ENCODE data around the gene STX18.
"Not testable (repeated sequence)": the region's sequence is repeated elsewhere in the genome, so short reads cannot be mapped to it uniquely, and the experiment has no call there.

STX18 gene

DNA sequence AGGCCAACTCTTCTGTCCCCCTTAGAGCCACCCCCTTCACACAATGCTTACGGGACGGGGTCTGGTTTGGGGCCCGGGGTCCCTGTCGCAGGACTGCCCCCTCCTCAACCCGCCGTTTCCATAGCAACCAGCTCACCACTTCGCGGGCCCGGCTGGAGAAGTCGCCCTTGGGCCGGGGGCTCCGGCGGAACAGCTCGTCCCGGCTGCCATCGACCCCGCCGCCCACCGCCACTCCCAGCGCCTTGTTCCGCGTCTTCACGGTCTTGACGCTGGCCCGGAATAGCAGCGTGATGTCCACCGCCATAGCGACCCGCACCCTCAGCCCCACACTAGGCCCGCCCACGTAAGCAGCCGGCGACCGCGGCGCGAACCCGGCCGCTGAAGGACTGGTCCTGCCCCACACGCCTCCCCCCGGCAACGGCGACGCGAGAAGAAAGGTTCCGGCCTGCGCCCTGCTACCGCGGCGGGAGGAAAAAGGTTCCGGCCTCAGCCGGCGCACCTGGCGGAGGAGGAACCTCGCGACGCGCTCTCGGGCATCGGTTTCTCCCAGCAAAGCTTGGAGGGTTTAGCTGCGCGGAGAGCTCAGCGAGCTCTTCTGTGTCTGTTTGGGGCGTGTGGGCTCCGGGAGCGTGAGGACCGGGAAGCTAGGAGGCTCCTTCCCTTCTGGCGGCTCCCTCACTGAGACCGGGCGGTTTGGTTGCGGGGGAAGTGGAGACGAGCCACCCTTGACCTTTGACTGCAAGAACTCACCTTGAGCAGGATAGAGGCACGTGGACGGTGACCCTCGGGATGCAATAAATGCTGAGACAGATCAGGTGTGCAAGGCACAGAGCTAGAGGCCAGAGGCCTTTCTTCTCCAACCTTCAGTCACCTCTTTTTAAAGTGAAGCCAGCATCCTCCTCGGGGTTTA, at the start of gene STX18:
Gene STX18, minus strand, starts transcription at position 388 of the 910 bp plus-strand sequence. Its CDS starts 84 bp downstream, at position 304.
- peak; percentile 35 for DNase-seq

DNA sequence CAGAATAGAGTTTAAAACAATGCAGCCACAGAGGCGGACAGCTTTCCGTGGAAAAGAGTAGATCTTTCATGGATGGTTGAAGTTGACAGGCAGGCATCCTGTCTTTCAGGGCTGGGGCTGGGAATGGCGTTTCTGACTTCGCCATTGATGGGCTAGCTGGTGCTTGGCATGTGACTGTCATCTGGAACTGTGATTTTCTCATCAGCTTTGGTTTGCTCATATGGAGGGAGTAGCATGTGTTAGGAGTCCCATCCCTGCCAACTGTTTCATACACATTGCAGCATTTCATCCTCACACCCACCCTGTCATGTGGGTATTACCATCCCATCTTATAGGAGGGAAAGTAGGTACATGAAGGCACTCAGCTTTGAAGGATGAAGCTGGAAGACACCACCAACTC, 49.2 kb upstream of the STX18 start:
- DNase-seq = no peak

DNA sequence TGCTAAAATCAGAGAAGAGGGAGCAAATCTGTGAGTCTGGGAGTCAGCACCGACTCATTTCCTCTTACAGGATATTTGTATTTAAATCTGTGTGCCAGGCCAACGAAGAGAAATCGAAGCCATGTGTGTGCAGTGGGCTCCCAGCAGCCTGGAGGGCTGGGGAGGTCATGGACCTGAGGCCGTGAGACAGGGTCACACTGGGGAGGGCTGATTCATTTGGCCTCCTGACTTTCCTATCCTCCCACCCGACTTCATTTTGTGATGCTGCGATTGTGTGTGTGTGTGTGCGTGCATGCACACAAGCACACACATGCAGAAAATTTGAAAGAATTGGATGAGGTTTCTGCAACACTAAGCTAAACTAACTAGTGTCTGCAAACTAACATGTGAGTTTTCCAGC, 48.7 kb upstream of the STX18 start:
- DNase-seq = no peak

GRCh38 chr4:4585012-4585670, 43.3 kb upstream of the STX18 start:
- DNase-seq = no peak

DNA sequence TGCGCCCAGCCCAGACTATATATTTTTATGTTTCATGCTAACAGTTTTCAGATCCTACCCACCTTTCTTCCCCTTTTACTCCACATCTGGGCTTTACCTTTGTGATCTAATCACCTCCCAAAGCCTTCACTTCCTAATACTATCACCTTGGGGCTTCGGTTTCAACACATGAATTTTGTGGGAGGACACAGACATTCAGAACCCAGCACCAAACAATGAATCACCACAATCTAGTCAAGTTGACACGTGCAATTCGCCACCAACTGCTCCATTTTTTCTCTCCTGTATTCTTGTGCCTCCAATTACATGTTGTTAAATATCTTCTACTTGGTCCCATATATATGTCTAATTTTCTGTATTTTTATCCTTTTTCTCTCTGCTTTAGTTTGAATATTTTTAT, 41.8 kb upstream of the STX18 start:
- no peak for DNase-seq

GRCh38 chr4:4582653-4583052, 40.8 kb upstream of the STX18 start:
- no peak for DNase-seq

DNA sequence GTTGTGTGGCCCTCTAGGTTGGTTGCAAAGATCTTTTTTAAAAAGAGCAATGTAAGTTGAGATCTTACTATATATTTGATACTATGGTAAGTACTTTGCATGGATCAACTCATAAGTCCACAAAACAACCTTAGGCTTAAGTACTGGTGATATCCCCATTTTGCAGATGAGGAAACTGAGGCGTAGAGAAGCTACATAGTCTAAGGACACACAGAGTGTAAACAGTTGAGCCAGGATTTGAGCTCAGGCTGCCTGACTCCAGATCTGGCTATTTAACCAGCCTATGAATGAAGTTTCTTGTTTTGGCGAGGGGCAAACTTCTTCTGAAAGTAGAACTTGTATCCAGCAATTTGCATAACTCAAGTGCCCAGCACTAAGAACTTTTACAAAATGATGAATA, 38.6 kb upstream of the STX18 start:
- no peak for DNase-seq

- no peak for DNase-seq
Observed at GRCh38 chr4:4578981-4579380, 37.1 kb upstream of the STX18 start.

GRCh38 chr4:4577359-4577875, 35.6 kb upstream of the STX18 start:
- DNase-seq = no peak

DNA sequence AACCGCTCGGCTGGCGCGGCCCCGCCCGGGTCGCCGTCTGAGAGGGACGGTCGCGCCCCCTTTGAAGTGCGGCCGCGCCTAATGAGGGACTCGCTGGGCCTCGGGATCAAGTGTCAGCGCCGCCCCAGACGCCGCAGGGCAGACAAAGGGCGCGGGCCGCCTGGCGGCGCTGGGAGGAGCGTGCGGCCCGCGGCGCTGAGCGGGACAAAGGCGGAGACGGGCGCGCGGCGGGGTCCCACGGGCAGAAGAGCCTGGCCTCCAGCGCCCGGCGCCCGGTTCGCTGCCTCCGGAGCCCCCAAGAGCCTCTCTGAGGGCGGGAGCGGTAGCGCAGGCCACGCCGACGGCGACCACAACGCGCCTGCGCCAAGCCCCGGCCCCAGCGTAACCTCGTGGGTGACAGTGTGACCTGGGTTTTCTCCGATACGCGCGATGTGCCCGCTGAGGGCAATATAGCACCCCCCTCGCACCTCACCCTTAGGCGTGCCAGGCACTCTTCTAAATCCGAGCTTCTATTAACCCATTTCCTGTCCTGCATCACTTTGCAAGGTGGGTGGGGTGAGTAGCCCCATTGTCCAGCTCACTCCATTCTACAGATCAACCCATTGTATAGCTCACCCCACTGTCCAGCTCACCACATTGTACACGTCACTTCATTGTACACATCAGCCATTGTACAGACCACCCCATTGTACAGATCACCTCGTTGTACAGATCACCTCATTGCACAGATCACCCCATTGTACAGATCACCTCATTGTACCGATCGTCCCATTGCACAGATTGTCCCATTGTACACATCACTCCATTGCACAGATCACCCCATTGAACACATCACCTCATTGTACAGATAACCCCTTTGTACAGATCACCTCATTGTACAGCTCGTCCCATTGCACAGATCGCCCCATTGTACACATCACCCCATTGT, 33.7 kb upstream of the STX18 start:
- DNase-seq = peak; percentile 42

DNA sequence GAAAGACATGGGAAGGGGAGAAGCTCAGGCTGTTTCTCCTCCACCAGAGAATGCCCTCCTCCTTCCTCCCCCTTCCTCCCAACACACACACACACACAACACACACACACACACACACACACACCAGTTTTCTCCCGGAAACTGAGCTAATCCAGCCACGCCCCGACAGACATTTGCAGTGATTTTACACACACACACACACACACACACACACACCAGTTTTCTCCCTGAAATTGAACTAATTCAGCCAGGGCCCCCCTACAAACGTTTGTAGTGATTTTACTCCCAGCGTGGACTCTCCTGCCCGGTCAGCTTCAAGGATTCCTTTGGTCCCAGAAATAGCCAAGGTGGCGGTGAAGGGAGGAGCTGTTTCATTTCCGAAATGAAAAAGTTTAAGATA, 32.9 kb upstream of the STX18 start:
- no peak for DNase-seq

GRCh38 chr4:4574052-4574451, 32.2 kb upstream of the STX18 start:
- no peak for DNase-seq

DNA sequence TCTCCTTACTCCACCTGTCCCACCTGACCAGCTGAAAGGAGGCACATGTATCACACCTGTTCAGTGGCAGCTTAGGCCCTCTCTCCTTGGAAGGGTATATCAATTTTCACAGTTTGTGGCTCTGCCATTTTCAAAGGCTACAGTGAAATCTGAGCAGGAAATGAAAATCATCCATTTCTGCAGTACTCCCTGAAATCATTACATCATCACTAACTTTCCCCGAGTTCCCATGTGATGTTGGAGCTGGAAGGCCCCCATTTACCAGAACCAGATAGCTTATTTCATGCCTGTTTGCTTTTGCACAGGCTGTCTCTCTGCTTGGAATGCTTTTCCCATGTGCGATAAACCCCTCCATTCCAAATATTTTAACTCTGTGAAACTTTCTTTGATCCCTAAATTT, 31.0 kb upstream of the STX18 start:
- no peak for DNase-seq

DNA sequence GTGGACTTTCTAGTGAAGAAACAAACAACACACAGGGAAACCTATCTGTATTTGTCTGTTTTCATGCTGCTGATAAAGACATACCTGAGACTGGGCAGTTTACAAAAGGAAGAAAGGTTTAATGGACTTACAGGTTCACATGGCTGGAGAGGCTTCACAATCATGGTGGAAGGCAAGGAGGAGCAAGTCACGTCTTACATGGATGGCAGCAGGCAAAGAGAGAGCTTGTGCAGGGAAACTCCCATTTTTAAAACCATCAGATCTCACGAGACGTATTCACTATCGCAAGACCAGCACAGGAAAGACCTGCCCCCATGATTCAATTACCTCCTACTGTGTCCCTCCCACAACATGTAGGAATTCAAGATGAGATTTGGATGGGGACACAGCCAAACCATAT, 28.0 kb upstream of the STX18 start:
- not testable (repeated sequence) for DNase-seq

GRCh38 chr4:4568806-4569427, 27.1 kb upstream of the STX18 start:
- DNase-seq = no peak

DNA sequence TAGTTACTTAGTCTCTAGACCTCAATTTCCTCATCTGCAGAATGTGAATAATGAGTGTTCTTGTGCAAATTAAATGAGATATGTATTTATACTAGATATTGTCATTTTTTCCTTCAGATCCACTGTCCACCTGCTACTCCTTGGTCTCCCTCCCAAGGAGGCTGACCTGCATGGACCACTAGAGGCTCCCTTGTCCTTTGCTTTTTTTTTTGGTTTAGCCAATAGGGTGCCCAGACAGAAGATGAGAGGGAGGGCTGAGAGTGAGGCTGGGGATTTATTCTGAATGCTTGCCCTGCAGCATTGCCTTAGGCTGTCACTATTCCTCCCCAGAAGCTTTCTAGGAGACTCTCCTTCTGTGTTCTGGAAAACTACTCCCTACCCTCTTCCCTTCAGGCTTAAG, 24.5 kb upstream of the STX18 start:
- not testable (repeated sequence) for DNase-seq

DNA sequence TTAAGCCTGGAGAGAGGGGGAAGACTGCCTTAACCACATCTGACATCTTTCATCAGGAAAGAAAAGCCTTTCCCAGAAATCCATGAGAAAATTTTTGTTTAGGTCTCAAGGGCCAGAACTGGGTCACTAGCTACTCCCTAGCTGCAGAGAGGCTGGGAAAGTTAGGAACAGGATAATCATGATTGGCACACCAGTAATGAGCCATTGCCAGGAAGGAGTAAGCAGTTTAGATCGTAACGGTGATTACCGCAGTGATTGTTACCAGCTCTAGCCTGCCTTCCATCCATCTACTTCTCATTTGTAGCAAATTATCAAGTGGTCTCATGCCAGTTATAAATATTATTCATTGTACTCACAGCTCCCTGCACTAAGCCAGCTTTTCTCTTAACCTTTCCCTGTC, 22.7 kb upstream of the STX18 start:
- DNase-seq = no peak

DNA sequence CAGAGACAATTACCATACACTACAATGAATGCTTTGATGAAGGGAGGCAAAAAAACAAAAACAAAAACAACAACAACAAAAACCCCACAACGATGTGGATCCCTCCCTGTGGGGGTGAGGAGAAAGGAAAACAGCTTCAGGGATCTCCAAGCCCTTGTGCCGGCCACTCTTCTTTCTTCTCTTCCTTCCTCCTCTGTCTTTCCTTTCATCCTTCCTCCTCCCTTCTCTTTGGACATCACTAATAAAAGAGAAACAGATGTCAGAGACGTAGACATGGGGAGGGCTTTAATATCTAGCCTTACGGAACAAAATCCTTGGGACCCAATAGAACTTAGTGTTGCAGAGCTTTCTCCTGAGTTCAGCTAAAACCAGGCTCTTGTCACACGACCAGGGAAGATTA, 18.8 kb upstream of the STX18 start:
- no peak for DNase-seq

DNA sequence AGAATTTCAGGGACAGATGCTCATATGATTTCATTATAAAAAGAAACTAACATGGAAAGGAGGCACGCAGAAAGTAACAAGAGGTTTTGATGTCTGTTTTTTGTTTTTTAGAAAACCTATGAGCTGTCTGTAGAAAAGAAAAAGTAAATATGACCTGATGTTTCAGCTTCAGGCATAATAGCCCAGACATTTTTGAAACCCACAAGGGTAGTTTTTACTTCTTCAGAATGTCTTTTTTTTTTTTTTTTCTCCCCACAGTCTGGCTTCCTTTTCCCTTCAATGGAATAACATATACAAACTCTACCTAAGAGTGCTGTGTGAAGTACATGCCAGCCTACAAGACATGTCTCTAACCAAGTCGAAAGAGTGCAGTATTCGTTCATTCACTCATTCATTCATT, 18.3 kb upstream of the STX18 start:
- DNase-seq = no peak

GRCh38 chr4:4559596-4559995, 17.7 kb upstream of the STX18 start:
- DNase-seq = no peak

DNA sequence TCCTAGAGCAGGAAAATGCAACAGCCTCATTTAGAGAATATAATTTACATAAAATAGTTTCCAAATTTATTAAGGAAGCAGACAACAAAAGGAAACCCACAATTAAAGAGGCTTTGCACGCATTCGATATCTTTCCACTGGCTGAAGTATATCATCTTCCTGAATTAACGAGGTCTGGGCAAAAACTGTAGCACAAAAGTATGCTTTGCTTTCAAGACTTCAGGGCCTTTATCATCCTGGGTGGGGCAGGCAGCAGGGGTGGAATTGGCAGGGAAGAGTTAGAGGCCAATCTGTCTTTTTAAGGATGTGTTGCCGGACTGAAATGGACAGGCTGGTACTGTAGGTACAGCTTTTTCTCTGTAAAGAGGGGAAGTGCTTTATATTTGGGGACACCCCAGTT, 17.0 kb upstream of the STX18 start:
- no peak for DNase-seq

GRCh38 chr4:4555916-4556315, 14.1 kb upstream of the STX18 start:
- DNase-seq = no peak

GRCh38 chr4:4554234-4554633, 12.4 kb upstream of the STX18 start:
- no peak for DNase-seq

Measured in NCI-H2029 treated with DMSO at 0.1 percent for 48 hours (cell line).